ENCODE measurements around the gene ATP6V0E1.

DNA sequence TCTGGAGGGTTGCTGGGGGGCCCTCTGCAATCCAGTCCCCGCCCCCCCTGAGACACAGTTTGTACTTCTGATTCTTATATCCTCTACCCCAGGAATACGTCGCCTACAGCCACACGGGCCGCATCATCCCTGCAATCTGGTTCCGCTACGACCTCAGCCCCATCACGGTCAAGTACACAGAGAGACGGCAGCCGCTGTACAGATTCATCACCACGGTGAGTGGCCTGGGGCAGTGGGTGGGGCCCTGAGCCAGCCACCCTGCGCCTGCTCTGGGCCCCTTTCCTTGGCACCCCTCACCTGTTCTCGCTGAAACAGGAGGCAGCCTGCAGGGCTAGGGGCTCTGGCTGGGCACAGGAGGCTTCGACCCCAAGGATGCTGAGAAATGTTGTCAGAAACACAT, 48.5 kb upstream of the ATP6V0E1 start:
- TF ChIP-seq POLR2AphosphoS5 (IDR thresholded peaks at IDR 0.05; ENCODE audit: low read depth, low read length) (no peak), REST (IDR thresholded peaks at IDR 0.05; ENCODE audit: insufficient read depth in 1 of 2, low read depth in 2 of 2, low read length in 2 of 2) (no peak), TAF1 (IDR thresholded peaks at IDR 0.05; ENCODE audit: borderline replicate concordance, insufficient read depth, low read length) (no peak), SIN3A (IDR thresholded peaks at IDR 0.05; ENCODE audit: borderline replicate concordance, insufficient read depth, low read length) (no peak)
